Activated T-cell treated with anti-CD3 and anti-CD28 coated beads, Interleukin-2, amount 50 U/mL, for 1 hour (primary cell): Measurements from ENCODE around the gene CREB5.

Experiments
- DNase-seq: peaks from one replicate; pipeline ENCODE4 v3.0.0-alpha.2; 2020

The CREB5 gene

DNA sequence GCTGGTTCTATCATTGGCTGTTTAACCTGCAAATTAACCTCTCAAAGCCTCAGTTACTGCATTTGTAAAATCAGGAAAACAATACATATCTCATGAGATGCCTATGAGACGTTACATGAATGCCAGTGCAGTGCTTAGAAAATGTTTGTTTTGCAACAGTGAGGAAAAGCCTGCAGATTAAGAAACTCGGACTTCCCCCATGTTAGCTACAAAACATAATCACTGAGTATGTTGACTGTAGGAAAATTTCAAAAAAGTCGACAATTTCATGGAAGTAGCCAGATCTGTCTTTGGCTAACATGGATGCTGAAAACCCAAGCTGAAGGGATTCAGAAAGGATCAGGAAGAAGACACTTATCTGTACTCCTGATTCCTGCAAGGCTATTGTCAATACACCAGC is 424.4 kb downstream of the CREB5 start:
- DNase-seq = no peak

DNA sequence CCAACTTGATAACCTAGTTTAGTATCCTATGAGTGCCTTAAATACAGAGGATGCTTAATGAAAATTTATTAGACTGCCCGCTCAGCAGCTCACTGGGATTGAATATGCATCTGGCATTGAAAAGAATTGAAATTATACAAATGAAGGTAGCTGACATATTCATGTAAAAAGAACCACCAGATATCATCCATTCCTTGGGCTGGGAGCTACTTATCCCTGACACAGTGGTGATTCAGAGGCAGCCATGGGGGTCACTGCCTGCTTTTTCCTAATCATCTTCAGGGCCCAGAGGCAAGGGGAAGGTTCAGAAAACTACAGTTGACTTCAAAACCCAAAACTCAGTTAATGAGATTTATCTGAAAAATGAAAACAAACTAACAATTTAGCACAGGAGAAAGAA is 424.9 kb downstream of the CREB5 start:
- DNase-seq = no peak

DNA sequence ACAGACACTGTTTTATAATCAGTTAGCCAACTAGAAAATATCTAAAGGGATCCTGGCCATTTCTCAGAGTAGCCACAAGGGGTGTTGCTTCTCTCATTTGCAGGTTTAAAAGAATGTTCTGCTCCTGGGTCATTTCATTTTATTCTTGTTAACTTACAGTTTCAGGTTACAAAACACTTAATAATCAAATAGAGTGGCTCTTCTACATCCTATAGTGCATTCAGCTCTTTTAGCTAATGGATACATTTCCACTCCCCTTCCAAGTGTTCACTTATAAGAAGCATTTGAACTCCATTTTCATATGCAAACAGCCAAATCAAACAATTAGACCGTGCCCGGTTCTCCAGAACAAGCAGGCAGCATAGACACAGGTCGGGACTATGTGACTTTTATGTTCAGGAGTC is 428.3 kb downstream of the CREB5 start:
- no peak for DNase-seq

DNA sequence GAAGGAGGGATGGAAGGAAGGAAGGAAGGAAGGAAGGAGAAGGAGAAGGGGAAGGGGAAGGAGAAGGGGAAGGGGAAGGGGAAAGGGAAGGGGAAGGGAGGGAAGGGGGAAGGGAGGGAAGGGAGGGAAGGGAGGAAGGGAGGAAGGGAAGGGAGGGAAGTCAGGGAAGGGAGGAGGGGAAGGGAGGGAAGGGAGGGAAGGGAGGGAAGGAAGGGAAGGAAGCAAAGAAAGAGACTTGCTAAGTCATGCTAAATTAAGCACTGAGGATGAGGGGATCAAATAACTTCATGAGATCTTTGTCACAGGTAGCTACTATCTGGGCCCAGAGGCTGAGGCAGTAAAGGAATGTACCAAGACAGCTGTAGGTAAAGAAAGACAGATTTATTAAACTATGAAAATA is 429.4 kb downstream of the CREB5 start:
- no peak for DNase-seq

DNA sequence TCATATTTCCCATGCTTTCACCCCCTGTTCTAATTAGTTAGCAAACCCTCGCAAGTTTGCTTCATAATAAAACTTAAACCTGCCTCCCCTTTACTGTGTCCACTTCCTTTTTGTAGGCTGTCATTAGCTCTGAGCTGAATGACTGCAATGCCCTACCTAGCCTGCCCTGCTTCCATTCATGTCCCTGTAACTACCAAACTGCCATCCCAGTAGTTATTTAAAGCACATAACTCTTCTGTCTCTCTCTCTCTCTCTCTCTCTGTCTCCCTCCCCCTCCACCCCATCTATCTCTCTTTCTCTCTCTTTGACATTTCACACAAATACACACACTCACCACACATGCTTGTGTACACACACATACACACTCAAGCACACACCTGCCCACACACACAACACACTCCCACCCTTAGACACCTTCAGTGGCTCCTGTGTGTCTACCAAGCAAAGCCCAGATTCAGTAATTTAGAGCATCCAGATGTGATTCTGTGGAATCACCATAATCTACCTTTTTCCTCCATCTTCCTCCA is 430.5 kb downstream of the CREB5 start:
- no peak for DNase-seq

DNA sequence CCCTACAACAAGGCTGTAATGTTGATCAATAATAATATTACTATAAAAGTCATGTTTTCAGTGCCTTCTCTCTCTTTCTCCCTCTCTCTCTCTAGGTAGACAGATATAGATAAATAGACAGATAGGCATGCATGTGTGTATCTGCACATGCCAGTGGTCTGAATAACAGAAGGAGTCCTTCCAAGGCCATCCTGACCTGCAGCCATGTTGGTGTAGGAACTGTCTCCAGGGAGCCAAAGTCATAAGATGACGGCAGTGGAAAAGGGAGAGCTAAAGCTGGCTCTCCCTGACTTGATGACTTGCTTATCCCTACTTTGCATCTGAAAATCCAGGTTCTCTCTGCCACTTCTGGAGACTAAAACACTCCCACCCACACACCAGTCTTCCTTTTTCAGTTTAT is 432.8 kb downstream of the CREB5 start:
- no peak for DNase-seq

DNA sequence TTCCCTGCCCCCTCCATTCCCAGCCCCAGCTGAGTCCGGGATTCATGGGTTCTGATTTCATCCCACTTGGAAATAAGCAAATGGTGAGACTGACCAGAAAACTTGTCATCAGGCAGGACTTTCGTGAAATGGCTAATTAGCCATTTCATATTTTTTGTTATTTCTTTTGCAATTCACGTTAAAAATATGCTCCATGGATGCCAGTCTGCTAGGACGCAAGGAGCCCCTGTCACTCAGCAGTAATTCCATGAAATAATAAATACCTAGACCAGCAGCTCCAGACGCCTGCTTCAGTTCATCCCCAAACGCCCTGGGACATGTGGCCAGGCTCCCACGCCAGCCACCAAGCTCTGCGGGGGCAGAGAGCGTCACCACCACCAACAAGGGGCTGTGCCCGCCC is 434.9 kb downstream of the CREB5 start:
- DNase-seq = no peak

DNA sequence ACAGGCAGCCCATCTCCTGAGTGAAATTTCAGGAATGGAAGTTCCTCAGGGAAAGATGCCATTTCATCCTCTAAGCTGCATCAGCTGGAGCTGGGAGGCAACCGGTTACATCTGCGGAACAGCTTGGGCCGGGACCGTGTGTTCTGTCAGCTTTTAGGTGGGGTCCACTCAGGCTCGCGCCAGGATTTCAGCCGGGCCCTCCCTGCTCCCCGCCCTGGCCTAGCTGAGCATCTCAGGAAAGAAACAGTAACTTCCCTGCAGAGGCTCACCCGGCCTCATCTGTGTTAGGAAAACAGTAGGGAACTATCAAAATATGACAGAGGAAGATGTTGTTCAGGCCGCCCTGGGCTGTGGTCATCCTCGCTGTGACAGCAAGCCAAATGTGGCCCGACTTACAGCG is 435.4 kb downstream of the CREB5 start:
- no peak for DNase-seq

DNA sequence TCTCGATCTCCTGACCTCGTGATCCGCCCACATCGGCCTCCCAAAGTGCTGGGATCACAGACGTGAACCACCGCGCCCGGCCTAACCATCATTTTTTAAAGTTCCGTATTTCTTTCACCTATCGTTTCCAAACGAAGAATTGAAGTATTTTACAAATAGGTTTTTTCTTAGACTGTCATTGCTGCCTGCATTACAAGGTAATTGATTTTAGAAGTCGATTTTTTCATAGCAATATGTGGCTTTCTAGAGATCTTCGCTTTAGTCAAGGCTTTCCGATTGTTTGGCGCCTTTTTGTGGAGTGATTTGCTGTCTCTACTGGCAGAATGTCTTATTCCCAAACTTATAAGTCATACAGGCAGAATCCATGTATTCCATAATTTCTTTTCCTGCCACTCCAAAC is 436.6 kb downstream of the CREB5 start:
- no peak for DNase-seq

DNA sequence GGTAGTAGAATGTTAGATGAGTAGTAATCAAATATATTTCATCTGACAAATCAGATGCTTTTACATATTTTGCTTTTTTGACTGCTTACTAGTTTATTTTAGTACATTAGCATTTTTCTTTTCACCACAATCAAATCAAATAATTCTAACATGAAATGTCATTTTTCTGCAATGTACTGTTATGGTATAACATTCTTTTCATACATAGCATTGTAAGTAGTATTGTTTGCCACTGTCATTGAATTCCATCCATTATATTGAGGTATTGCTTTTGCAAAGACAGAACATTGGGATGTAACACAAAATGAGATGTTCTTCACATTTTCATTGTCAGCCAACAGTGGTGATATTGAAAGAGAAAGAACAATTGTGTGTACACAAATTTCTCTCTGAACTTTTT is 438.4 kb downstream of the CREB5 start:
- DNase-seq = no peak

DNA sequence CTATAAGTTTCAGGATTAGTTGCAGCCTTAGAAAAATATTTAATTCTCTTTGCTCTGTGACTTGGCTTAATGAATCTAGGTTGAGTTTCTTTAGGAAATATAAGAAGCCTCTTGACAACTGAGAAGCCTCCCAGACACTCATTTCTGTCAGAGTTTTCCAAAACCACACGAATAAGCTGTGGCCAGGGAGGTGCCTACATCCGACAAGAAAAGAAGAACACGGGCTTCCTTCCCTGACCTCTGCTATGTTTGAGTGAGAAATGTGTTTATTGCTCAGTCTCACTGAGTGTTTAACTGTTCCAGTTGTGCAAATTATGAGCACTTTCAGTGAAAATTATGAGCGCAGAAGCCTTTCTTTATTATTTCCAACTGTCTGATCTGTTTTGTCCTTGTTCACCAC is 440.8 kb downstream of the CREB5 start:
- DNase-seq = no peak

DNA sequence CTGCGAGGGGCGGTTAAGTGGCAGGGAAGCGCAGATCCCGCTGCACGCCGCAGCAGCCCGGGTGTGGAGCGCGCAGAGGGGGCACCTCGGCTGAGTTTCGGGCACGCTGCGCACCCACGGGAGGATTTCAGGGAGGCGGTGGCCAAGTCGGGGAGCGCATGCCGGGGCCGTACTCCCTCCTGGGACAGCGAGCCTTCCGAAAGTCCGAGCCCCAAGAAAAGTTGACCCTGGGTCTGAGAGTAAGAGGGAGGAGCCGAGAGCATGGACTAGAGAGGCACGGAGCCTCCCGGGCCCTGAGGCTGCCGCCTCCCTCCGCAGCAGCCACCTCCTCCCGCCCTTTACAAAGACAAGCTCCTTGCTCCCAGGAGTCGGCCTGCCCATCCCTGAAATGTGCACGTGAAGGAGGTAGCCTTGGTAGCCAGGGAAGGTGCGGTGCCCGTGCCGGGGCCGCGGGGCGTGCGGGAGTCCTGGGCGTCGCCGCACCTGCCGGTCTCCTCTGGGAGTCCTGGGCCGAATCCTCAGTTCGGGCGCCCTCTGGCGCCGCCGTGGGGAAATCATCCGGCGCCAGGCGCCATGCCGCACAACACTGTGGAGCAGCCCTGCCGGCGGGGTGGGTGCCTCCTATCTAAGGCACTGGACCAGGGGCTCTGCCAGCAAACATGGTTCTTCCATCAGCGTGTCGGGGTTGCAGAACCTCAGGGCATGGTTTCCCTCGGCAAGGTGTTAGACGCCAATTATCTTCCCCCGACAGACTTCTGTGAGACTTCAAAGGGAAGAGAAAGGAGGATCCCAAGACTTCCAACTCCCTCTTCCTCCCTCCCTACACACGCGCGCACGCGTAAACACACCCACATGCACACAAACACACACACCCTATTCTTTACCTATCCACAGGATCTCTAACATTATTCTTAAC is 441.8 kb downstream of the CREB5 start:
- DNase-seq = peak; percentile 74

DNA sequence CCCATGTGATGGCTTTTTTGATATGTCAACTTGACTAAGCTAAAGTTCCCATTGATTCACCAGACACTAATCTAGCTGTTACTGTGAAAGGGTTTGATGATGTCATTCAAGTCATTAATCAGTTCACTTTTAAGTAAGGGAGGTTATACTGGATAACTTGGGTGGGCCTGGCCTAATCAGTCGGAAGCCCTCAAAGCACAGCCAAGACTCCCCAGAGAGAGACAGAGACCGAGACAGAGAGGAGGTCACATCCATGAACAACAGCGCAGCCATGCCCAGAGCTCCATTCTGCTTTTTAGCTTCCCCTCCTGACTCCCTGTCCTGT is 442.4 kb downstream of the CREB5 start:
- DNase-seq = no peak

DNA sequence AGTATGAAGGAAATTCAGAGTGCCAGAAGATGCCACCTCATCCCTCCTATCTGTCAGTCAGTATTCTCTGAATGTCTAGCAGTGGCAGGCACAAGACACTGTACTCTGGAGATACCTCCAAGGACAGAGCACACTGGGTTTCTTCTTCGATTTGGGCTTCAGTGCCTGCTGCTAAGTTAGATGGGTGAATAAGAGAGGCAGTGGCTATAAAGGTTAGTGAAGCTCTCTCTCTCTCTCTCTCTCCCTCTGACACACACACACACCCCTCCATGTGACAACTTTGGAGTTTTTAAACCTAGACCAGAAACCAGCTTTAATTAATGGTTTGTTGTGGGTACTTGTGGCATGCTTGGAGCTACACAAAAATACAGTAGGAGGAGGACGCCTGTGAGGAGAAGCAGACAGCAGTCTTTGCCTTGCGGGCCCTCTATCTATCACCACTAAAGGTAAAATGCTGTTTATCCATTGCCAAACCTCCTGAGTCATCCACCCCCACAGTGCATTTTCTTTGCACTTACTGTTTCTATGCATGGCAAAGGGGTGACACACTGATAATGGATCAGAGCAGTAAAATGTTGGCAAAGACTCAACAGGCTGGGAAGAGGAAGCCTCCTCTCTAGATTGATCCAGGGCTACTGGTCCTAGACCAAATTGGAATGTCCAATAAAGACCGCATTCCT is 443.4 kb downstream of the CREB5 start:
- DNase-seq = no peak

DNA sequence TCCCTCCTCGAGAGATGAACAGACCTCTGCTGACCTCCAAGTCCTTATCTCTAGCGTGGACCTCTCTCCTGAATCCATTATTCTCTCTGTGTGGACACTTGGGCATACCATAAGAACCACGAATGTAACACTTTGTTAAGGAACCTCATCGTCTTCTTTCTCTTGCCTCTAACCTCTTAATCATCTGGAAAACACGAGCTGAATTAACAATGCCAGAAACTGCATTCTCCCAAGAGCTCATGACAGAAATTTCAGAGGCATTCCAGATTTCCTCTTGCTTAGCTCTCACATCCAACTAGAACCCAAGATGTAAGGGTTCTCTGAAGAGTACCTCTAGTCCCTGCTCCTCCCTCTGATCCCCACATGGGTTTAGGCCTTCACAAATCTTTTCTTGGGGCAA is 444.3 kb downstream of the CREB5 start:
- DNase-seq = no peak

DNA sequence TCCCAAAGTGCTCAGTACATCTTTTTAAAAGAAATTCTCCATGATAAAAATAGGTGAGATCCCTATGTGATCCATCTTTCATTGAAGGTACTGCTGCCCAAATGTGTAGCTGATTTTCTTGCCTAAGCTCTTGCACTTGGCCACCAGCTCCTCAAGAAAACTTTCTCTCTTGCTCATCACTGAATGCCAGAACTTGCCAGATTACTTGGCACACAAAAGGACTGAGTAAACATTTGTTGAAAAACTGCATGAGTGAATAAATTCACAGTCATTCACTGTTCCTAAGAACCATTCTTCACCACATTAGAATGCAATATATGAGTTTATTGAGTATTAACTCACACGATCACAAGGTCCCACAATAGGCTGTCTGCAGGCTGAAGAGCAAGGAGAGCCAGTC is 445.9 kb downstream of the CREB5 start:
- DNase-seq = no peak

DNA sequence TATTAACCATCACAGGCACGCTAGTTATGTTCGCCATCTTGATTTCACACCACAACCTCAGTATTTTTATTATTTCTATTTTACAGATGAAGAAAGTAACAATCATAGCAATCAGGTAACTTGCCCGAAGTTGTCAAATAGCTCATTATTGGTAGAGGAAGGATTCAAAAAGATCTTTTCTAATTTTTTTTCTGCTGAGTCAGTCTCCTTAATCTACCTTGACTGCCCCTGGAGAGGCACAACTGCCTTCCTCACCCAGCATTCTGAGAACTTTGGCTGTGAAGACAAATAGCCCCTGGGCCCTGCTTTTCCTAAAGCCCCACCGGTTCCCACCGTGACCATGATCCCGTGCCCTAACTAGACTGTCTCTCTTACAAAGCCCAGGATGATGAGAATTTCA is 446.6 kb downstream of the CREB5 start:
- no peak for DNase-seq

DNA sequence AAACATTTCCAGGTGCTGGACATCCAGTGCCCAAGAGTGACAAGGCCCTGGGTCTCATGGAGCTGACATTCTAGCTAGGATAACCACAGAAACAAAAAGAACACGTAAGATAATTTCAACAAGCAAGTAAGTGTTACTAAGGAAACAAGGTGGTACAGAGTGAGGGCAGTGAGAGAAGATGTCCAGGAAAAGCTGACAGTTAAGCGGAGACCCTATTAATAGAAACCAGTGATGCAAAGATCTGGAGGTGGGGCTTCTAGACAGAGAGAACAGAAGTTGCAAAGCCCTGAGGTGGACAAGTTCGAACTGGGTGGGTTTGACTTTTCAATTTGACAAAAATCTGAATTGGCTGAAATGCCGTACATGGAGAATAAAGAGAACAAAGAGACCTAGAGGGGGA is 449.5 kb downstream of the CREB5 start:
- DNase-seq = no peak

DNA sequence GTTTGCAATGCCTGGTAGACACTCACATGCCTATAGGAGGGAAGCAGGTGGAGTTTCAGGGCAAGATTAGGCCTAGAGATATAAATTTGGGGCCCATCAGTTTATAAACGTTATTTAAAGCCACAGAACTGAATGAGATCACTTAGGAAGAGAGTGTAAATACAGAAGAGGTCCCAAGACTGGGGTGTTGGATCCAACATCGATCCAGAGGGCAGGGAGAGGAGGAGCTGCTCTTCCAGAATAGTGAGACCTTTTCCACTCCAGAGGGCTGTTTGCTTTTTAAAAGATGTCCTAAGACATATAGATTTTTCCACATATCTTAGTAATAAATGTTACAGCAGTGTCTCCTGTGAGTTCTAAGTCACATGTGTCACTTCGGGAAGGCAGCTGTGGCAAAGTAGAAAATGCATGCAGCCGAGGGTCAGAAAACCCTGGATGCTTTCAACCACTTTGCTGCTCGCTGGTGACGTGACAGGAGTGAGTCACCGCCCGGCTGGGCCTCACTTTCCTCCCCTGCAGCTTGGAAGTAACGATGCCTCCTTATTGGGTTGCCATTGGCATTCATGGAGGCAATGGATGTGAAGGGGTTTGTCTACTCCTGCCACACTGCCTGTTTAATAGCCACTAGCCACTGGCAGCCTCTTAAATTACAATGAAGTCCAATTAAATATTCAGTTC is 450.4 kb downstream of the CREB5 start:
- no peak for DNase-seq

DNA sequence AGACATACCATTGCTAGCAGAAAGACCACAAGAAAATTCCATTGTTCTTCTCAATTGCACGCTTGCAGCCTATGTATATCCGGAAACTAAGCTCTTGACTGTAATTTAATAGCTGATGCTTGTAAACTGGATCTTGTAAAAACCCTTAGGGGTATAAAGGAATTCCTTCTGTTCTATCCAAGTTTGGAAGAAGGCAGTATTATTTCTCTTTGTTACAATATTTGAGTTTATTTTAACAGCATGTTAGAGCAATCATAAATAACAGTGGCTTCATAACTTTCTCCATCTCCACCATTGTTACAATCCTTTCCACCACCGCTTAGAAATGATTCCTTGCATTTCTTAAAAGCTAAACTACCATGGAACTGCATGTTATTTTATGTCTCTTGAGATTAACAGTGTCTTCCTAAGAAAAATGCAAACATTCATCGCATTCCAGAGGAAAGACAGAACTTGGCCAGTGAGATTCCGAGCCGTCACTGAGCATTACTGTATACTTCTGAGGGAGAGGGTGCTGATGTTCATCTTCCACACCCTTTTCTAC is 453.4 kb downstream of the CREB5 start:
- DNase-seq = no peak

DNA sequence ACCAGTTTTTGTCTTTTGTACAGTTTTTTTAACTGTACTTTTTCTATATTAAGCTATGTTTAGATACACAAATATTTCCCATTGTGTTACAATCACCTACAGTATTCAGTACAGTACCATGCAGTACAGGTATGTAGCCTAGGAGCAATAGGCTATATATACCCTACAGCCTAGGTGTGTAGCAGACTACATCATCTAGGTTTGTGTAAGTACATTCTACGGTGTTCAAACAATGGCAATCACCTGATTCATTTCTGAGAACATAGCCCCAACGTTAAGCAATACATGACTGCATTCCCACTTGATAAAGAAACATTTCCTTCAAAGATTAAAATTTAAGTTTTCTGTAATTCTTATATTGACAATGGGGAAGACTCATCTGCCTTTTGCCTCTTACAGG is 456.4 kb downstream of the CREB5 start:
- no peak for DNase-seq

DNA sequence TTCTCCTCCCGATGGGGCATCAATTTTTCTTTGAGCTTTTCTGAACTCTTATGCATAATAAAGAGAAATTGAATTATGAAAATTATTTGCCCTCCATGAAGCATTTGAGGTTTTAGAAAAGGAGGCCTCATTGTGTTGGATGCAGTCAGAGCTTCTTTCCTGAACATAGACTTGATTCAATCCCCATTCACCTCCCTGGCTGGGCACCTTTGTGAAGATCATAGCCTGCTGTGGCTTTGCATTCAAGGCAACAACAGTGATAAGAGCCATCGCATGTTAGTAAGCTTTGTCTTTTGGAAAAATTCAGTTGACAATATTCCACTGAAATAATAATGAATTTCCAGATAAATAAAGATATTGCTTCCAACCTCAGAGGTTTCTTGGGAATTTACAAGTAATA is 458.8 kb downstream of the CREB5 start:
- no peak for DNase-seq

DNA sequence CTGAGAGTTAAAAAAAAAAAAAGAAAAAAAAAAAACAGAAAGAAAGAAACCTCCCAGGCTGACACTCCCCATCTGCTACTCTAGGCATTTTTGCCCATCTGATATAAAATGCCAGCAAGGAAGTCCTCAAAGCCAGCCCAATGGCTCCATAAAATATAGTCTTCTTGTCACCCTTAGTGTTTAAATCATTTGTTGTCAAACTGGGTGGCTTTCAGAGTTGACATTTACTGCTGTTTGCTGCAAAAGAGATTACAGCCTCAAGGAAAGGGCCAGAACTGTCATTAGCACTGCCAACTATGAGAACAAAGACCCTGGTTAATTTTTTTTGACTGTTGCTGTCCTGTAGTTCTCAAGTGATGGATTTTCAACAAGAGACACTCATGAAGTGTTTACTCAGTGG is 459.3 kb downstream of the CREB5 start:
- no peak for DNase-seq

DNA sequence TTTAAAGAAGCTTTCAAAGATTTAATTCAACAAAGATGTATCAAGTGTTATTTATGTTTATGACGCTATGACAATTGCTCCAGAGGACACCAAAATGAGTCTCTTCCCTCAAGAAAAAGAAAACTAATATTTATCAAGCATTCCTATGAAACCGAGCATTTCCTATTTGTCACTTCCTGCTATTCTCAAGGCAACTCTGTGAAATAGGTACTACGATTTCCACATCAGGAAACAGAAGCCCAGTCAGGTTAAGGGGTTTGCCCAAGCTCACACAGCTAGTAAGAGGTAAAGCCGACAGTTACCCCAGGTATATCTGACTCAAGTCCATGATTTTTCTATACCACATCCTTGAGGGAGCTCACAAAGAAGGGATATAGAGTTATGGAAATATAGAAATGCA is 459.9 kb downstream of the CREB5 start:
- DNase-seq = no peak
